ENCODE results near the gene MAP2K7.
A peak's percentile ranks its signal among the peaks of the same experiment; 100 is the strongest.
"Not testable (repeated sequence)": the region's sequence is repeated elsewhere in the genome, so short reads cannot be mapped to it uniquely, and the experiment has no call there.

Gene MAP2K7

DNA sequence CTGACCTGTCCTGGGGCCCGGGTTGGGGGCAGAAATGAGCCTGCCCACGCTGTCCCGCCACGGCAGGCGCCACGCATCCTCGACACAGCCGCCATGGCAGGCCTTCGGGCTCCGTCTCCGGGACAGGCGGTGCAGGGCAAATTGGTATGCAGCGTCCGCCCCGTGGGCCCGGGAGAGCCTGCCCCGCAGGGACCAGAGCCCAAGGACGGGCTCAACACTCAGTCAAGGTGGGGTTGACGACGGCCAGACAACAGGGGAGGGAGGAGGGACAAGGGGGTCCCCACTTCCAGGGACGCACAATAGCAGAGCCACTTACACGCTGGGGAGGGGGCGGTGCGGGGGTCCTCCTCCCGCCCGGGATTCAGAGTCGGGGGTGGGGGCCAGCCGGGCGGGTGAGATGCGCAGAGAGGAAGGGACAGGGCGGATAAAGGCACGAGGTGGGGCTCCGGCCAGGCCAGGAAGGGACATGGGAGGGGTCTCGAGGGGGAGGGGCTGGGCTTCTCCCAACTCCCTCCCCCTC is 21.0 kb downstream of the MAP2K7 start:
- peak overlapping the region; percentile 65 for H3K4me3 Mint-ChIP-seq

GRCh38 chr19:7925171-7925851 is 21.6 kb downstream of the MAP2K7 start:
- peak overlapping the region; percentile 64 for H3K27ac Mint-ChIP-seq (ENCODE audit: low read depth)
- peaks cover 25% of the 10 kb centered on the region for H3K4me1 Mint-ChIP-seq
- H3K4me3 Mint-ChIP-seq: peak overlapping the region; percentile 65
- H3K36me3 Mint-ChIP-seq (ENCODE audit: insufficient read depth): peaks cover 25% of the 10 kb centered on the region
- H3K27me3 Mint-ChIP-seq: no peaks in the 10 kb centered on the region
- peak; percentile 65 to 74 for DNase-seq (ENCODE audit: low spot score in 2 of 2)
- no peaks in the 10 kb centered on the region for H3K9me3 Mint-ChIP-seq
- peak; percentile 25 for ATAC-seq (replicated peaks; ENCODE audit: extremely low read depth, poor library complexity, severe bottlenecking)

More for the DNA sequence above, 21.0 kb downstream of the MAP2K7 start:
- no peak for DNase-seq (ENCODE audit: low spot score in 2 of 2)
- H3K36me3 Mint-ChIP-seq (ENCODE audit: insufficient read depth): peaks cover 31% of the 10 kb centered on the region
- no peak for ATAC-seq (replicated peaks; ENCODE audit: extremely low read depth, poor library complexity, severe bottlenecking)
- peak overlapping the region; percentile 64 for H3K27ac Mint-ChIP-seq (ENCODE audit: low read depth)
- peaks cover 31% of the 10 kb centered on the region for H3K4me1 Mint-ChIP-seq
- no peaks in the 10 kb centered on the region for H3K9me3 Mint-ChIP-seq
- H3K27me3 Mint-ChIP-seq: peaks cover 4% of the 10 kb centered on the region

GRCh38 chr19:7926021-7926726 is 22.5 kb downstream of the MAP2K7 start, which contains the start of gene CTXN1:
Gene CTXN1, minus strand, starts transcription at chr19:7926135. Its CDS starts 597 bp downstream, at chr19:7925538.
- Mint-ChIP-seq H3K36me3 (ENCODE audit: insufficient read depth) (peaks cover 26% of the 10 kb centered on the region), H3K9me3 (no peaks in the 10 kb centered on the region), H3K27me3 (no peaks in the 10 kb centered on the region), H3K27ac (ENCODE audit: low read depth) (peak within 1 kb of the TSS; percentile 64), H3K4me1 (peaks cover 19% of the 10 kb centered on the region), H3K4me3 (peak within 1 kb of the TSS; percentile 68)
- ATAC-seq (replicated peaks; ENCODE audit: extremely low read depth, poor library complexity, severe bottlenecking): peak; percentile 47
- peak; percentile 56 to 57 for DNase-seq (ENCODE audit: low spot score in 2 of 2)

- ATAC-seq (replicated peaks; ENCODE audit: extremely low read depth, poor library complexity, severe bottlenecking): no peak
- Mint-ChIP-seq H3K9me3 (no peaks in the 10 kb centered on the region), H3K27me3 (no peaks in the 10 kb centered on the region), H3K36me3 (ENCODE audit: insufficient read depth) (peaks cover 26% of the 10 kb centered on the region), H3K4me1 (peaks cover 16% of the 10 kb centered on the region), H3K27ac (ENCODE audit: low read depth) (peak overlapping the region; percentile 32), H3K4me3 (peak overlapping the region; percentile 68)
- no peak for DNase-seq (ENCODE audit: low spot score in 2 of 2)
Observed at GRCh38 chr19:7926727-7927604, 23.3 kb downstream of the MAP2K7 start.

GRCh38 chr19:7927605-7928333 is 24.1 kb downstream of the MAP2K7 start:
- H3K36me3 Mint-ChIP-seq (ENCODE audit: insufficient read depth): peaks cover 24% of the 10 kb centered on the region
- H3K27me3 Mint-ChIP-seq: no peaks in the 10 kb centered on the region
- no peak for DNase-seq (ENCODE audit: low spot score in 2 of 2)
- H3K4me1 Mint-ChIP-seq: peaks cover 16% of the 10 kb centered on the region
- no peak for ATAC-seq (replicated peaks; ENCODE audit: extremely low read depth, poor library complexity, severe bottlenecking)
- no peaks in the 10 kb centered on the region for H3K9me3 Mint-ChIP-seq
- H3K27ac Mint-ChIP-seq (ENCODE audit: low read depth): no peak overlapping the region
- peak overlapping the region; percentile 40 for H3K4me3 Mint-ChIP-seq

DNA sequence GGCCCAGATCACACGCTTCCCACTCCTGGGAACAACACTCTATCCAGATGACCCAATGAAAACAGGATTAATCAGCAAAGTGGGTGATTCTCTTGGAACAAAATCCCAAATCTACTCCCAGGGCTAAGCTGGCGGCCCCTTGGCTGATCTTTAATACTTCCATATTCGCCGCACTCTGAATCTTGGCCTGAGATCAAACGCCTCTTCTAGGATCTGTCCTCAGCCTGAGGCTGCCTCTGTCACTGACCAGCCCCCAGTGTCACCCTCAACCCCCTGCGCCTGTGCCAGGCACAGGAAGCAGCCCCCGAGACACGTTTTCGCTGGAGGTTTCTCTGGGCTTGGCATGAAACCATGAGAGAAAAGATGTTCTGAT is 24.6 kb downstream of the MAP2K7 start:
- H3K27me3 Mint-ChIP-seq: no peaks in the 10 kb centered on the region
- ATAC-seq (replicated peaks; ENCODE audit: extremely low read depth, poor library complexity, severe bottlenecking) (no peak), DNase-seq (ENCODE audit: low spot score in 2 of 2) (no peak)
- H3K9me3 Mint-ChIP-seq: no peaks in the 10 kb centered on the region
- no peak overlapping the region for H3K4me3 Mint-ChIP-seq
- peaks cover 16% of the 10 kb centered on the region for H3K4me1 Mint-ChIP-seq
- peaks cover 28% of the 10 kb centered on the region for H3K36me3 Mint-ChIP-seq (ENCODE audit: insufficient read depth)
- H3K27ac Mint-ChIP-seq (ENCODE audit: low read depth): peak overlapping the region; percentile 76

DNA sequence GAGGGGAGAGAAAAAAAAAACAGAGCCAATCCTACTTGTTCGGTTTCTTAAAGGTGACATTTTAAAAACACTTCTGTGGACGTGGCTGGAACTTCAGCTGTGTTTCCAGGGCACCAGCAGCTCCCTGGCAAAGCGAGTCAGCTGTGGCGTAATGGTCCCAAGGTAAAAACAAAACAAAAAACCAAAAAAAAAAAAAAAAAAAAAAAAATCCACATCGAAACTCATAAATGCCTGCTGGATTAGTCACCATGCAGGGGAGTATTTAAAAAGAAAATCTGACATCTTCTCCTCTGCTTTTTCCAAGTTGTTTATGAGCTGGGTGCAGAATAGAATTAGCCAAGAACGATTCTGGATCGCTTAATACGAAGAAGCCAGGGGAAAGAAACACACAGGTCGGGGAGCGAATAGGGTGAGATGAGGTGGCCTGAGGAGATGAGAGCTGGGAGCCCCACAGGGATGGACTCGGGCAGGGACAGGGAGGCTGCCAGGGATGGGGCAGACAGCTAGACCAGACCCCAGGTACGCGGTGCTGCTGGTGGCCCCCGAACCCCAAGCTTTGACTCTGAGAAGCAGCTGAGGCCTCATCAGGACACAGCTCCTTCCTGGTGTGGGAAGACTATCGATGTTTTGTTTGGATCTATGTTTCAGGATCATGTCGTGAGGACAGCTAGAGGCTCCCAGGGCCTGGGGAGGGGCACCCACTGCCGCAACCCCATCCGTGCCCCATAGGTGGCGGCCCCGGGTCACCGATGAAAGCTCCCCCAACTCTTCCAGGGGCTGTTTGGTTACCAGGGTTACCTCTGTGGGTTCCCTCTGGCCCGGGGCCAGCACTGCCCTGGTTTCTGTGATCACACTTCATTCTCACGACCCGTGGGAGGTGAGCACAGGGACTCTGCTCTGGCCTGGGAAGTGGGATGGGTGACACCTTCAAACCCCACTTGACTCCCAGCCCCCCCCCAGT is 25.3 kb downstream of the MAP2K7 start:
- no peaks in the 10 kb centered on the region for H3K27me3 Mint-ChIP-seq
- peak overlapping the region; percentile 76 for H3K27ac Mint-ChIP-seq (ENCODE audit: low read depth)
- H3K4me1 Mint-ChIP-seq: peaks cover 16% of the 10 kb centered on the region
- ATAC-seq (replicated peaks; ENCODE audit: extremely low read depth, poor library complexity, severe bottlenecking) (peak; percentile 70), DNase-seq (ENCODE audit: low spot score in 2 of 2) (peak; percentile 75 to 82)
- no peaks in the 10 kb centered on the region for H3K9me3 Mint-ChIP-seq
- H3K4me3 Mint-ChIP-seq: no peak overlapping the region
- peaks cover 28% of the 10 kb centered on the region for H3K36me3 Mint-ChIP-seq (ENCODE audit: insufficient read depth)

- DNase-seq (ENCODE audit: low spot score in 2 of 2); H3K4me3 Mint-ChIP-seq; ATAC-seq (replicated peaks; ENCODE audit: extremely low read depth, poor library complexity, severe bottlenecking); H3K27me3 Mint-ChIP-seq; H3K9me3 Mint-ChIP-seq: not testable (repeated sequence)
- H3K36me3 Mint-ChIP-seq (ENCODE audit: insufficient read depth): peaks cover 32% of the 10 kb centered on the region
- peaks cover 16% of the 10 kb centered on the region for H3K4me1 Mint-ChIP-seq
- peak overlapping the region; percentile 76 for H3K27ac Mint-ChIP-seq (ENCODE audit: low read depth)
Observed at GRCh38 chr19:7930030-7930429, 26.4 kb downstream of the MAP2K7 start.

- Mint-ChIP-seq H3K9me3 (no peaks in the 10 kb centered on the region), H3K4me3 (no peak overlapping the region), H3K27ac (ENCODE audit: low read depth) (no peak overlapping the region), H3K36me3 (ENCODE audit: insufficient read depth) (peaks cover 34% of the 10 kb centered on the region), H3K4me1 (peaks cover 16% of the 10 kb centered on the region), H3K27me3 (no peaks in the 10 kb centered on the region)
- DNase-seq (ENCODE audit: low spot score in 2 of 2) (no peak), ATAC-seq (replicated peaks; ENCODE audit: extremely low read depth, poor library complexity, severe bottlenecking) (no peak)
Observed at GRCh38 chr19:7930765-7931164, 27.1 kb downstream of the MAP2K7 start.

DNA sequence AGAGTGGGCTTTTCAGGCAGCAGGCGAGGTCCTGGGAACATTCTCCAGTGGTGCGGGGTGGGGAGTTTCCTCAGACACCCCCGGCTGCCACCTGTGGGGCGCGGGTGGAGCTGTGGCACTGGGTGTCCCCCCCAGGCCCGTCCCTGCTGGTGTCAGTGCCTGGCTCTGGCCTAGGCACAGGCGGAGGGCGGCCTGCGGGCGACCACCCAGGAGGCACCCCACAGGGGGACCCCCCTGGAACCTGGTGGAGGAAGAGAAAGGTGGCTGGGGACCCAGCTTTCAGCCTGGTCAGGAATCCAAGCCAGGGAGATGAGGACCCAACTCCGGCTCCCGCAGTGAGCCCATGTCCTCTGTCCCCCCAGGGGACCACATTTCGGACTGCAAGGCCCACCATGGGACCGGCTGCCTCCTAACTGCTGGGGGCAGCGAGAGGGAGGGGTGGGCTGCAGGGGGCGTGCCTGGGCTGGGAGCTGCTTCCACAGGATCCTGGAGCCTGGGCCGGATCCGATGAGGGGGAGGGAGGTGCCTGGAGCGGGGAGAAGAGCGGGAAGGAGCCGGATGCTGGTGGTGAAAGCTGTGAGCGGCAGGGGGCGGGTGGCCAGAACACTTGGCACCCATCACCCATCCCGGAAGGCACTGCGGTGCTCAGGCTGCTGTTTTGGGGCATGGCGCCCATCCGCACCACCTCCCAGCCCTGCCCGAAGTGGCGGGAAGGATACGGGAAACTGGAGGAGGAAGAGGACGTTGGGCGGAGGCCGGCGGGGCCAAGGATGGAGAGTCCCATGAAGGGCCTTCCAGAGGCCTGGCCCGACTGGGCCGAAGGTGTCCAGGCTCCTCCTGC is 27.8 kb downstream of the MAP2K7 start:
- Mint-ChIP-seq H3K27ac (ENCODE audit: low read depth) (no peak overlapping the region), H3K9me3 (no peaks in the 10 kb centered on the region), H3K27me3 (no peaks in the 10 kb centered on the region), H3K4me1 (peaks cover 13% of the 10 kb centered on the region), H3K36me3 (ENCODE audit: insufficient read depth) (peaks cover 37% of the 10 kb centered on the region), H3K4me3 (no peak overlapping the region)
- DNase-seq (ENCODE audit: low spot score in 2 of 2) (no peak), ATAC-seq (replicated peaks; ENCODE audit: extremely low read depth, poor library complexity, severe bottlenecking) (no peak)

Measured in central memory CD8-positive, alpha-beta T cell (primary cell).